Testis (tissue), 2 donors: ENCODE results near the gene ITPRID1.

Experiments
- CTCF ChIP-seq, 3 experiments: fragments of 450-650 bp in 2 of 3; fragments of 200-600 bp in 1 of 3; sonication (generic) in 1 of 3; IDR thresholded peaks; one replicate each; pipeline ENCODE4 v1.5.1; 2016 to 2019; ENCODE audit warnings: antibody characterized with exemption in 3 of 3, mild to moderate bottlenecking in 2 of 3, moderate library complexity in 1 of 3
- POLR2A ChIP-seq: fragments of 450-650 bp; IDR thresholded peaks from one replicate; pipeline ENCODE4 v1.6.1; 2017; ENCODE audit warnings: antibody characterized with exemption, mild to moderate bottlenecking, moderate library complexity

DNA sequence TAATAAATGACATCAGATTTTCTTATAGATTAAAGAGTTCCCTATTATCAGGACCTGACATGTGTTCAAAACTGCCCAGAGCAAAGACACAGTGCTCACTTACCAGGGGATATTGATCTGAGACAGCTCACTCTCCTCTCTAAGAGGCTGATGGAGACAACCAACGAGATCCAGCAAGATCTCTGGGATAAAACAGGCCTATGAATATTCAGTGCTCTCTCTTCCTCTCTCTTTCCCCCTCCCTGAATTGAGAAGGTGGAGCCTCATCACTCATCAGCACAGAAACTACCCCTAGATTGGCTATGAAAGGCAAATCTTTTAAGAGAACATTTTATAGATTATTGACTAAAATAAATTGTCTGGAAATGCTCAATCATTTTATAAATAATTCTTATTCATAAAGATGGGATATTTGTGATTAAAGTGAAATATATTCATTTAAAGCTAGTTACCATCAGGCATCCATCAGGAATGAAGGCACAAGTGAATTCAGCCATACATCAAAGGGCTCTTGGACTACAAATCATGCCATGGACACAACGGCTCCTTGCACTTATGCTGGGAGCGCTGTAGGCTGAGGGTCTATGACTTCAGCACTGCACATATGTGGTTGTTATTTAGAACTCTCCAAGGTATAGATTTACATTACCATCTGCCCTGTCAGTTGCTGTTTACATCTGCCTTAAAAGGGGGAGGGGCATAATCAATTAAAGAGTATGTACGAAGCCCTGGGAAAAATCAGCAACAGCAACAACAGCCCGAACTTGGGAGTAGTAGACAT, 169.7 kb downstream of the ITPRID1 start:
- TF ChIP-seq POLR2A = no peak
- TF ChIP-seq CTCF (IDR thresholded peaks at IDR 0.05) = no peak
